HL-60/S4 treated with retinoic acid at 250 ng/mL for 4 days and 3 days (cell line): Measurements from ENCODE around the gene DZIP1.
"Not testable (repeated sequence)": the region's sequence is repeated elsewhere in the genome, so short reads cannot be mapped to it uniquely, and the experiment has no call there.

ENCODE experiments used
- in situ Hi-C: fragments of 300-500 bp; cut with MboI; formaldehyde crosslinking; loops from 2 replicates; pipeline ENCODE4 v1.7.0; 2022; ENCODE audit warnings: low sequenced_read_pairs

Gene DZIP1

GRCh38 chr13:95644601-95645052 lies at the start of gene DZIP1:
TSS of gene DZIP1 (minus strand) at chr13:95644706. CDS start at chr13:95642029, 2,677 bp downstream.
- in situ Hi-C loops, result no loop called here

GRCh38 chr13:95690986-95691385 lies 46.5 kb upstream of the DZIP1 start:
- in situ Hi-C loops, result not testable (repeated sequence)

DNA sequence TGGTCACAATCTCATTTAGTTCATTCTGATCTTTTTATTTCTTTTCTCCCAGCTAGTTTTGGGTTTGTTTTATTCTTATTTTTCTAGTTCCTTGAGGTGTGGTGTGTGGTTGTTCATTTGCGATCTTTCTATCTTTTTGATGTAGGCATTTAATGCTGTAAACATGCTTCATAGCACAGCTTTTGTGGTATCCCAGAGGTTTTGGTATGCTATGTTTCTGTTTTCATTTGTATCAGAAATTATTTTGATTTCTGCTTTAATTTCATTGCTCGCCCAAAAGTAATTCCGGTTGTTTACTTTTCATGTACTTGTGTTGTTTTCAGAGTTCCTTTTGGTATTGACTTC lies 45.0 kb upstream of the DZIP1 start:
- in situ Hi-C loops, result no loop called here

DNA sequence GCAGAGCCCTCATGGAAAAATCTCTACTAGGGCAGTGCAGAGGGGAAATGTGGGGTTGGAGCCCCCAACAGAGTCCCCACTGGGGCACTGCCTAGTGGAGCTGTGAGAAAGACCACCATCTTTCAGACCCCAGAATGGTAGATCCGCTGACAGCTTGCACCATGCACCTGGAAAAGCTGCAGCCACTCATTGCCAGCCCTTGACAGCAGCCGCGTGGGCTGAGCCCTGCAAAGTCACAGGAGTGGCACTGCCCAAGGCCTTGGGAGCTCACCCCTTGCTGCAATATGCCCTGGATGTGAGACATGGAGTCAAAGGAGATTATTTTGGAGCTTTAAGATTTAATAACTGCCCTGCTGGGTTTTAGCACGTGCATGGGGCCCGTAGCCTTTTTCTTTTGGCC lies 40.5 kb upstream of the DZIP1 start:
- in situ Hi-C loops, result not testable (repeated sequence)

GRCh38 chr13:95684418-95684817 lies 39.9 kb upstream of the DZIP1 start:
- in situ Hi-C loops, result no loop called here

GRCh38 chr13:95679722-95680121 lies 35.2 kb upstream of the DZIP1 start:
- in situ Hi-C loops, result no loop called here

- in situ Hi-C loops, result no loop called here
Observed at GRCh38 chr13:95678967-95679366, 34.5 kb upstream of the DZIP1 start.

DNA sequence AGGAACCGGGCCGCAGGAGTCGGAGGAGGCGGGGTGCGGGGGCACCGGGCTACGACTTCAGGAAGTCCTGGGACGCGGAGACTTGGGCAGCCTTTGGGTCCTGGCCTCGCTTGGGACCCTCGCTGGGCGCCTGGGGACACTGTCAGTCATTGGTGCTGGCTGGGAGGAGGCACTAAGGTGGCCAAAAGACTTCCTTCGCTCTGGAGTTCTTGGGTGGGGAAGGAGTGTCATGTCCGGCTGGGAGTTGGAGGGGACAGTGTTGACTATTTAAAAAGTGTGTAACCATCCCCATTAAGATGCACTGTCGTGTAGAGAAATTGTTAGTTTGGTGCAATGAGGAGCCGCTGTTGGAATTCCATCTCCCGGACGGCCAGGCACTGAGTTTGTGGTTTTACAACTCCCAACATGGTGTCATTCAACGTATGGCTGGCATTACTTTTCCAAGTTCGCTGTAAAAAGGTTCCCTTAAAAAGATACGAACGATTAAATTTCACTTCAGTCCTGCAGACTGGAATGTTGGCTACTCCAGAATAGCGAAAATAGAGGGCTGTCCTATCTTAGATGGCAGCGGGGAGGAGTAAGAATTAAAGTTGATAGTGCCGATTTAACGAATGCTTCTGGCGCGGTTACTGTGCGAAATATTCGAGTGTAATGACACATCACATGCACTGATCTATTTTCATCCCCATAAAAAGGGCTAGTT lies 33.2 kb upstream of the DZIP1 start:
- in situ Hi-C loops, result no loop called here

DNA sequence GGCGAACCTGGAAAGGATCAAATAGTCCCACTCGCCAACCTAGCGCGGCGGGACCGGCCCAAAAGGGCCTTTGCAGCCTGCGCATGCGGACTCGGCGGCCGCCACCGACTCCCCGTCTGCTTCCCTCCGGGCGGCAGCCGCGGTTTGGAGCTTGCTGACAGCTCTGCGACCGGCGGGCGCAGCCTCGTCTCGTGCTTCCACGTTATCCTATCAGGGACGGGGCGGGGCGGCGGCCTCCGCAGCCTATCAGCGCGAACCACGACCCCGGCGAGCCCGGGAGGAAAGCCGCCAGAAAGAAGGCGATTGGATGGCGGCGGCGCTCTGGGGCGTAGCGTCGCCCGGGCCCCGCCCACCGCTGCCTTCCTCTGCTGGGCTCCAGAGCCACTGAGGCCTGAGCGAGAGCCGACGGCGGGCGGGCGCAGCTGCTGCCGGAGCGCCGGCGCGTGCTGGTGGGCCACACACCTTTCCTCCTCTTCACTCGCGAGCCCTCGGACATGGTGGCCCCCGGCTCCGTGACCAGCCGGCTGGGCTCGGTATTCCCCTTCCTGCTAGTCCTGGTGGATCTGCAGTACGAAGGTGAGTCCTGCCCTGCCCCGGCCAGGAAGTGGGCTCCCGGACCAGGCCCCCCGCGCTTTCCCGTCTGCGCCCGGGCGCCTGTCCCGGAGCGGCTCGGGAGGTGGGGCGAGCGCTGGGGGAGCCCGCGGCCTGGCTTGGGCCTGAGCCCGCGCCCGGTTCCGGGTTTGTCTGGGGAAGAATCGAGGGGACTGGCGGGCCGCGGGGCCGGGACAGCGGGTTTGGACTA lies 32.5 kb upstream of the DZIP1 start, which contains the start of gene DNAJC3:
Gene DNAJC3 (plus strand): TSS at position 378 of the 802 bp plus-strand sequence. CDS start 117 bp downstream, at position 495.
- in situ Hi-C loops, result no loop called here

DNA sequence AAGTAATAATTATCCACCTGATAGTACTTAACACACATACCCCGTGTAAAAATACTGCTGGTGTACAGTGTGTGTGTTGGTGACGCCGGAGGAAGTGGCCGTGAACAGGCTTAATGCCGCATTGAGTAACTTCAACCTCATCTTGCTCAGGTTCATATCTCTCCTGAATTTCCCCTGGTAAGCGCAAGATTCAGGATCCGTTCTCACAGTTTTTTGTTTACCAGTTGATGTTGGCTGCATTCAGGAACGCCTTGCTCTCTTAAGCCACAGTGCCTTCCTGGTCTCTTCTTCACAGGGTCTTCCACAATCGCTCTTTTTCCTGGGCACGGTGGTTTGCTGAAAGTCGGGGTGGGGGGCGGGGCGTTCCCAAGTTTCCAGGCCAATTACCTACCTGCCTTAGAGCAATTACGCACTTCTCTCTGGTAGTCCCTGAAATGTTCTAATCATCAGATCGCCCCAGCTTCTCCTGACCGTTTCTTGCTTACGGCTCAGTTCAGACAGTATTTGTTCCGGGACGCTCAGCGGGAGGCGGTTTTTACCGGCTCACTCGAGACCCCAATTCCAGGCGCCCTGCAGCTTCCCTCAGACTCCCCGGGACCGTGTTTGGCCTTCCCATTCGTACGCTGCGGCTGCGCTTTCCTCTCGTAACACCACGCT lies 31.7 kb upstream of the DZIP1 start:
- in situ Hi-C loops, result no loop called here

GRCh38 chr13:95671597-95671996 lies 27.1 kb upstream of the DZIP1 start:
- in situ Hi-C loops, result no loop called here

- in situ Hi-C loops, result not testable (repeated sequence)
Observed at GRCh38 chr13:95667235-95667634, 22.7 kb upstream of the DZIP1 start.

- in situ Hi-C loops, result no loop called here
Observed at GRCh38 chr13:95660981-95661581, 16.6 kb upstream of the DZIP1 start.

GRCh38 chr13:95659500-95659899 lies 15.0 kb upstream of the DZIP1 start:
- in situ Hi-C loops, result no loop called here

GRCh38 chr13:95656386-95657015 lies 12.0 kb upstream of the DZIP1 start:
- in situ Hi-C loops, result no loop called here

DNA sequence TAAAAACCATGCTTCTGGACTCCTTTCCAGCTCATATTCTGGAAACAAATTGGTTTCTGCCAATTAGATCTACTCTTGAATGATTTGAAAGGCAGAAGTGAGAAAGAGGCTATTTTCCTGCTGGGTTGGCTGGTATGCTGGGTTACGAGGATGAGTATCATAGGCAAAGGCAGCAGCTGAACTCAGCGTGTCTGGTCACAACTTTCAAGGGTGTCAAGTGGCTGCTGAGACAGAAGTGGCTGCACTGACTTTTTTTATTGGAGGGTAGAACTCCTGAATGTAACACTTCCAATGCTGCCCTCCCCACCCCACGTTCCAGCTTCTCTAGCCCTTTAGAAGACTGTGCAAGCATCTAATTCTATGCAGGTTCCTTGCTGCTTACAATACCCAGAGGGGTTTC lies 8.3 kb upstream of the DZIP1 start:
- in situ Hi-C loops, result no loop called here

GRCh38 chr13:95652244-95652764 lies 7.8 kb upstream of the DZIP1 start:
- in situ Hi-C loops, result no loop called here

DNA sequence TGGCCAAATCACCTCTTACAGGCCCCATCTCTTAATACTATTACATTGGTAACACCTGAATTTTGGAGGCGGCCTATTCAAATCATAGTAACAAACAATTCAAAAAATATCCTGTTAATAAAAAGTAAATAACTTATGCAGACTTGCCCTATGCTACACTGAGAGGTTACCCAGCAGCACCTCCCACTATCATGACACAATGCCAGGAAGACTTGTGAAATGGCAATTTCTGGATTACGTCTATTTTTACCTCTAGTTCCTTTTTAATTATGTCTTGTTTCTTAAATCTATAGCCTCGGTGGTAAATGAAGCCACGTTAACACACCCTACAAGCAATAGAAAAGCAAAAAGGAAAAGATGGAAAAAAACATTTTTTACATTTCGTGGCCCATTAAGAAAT lies 6.2 kb upstream of the DZIP1 start:
- in situ Hi-C loops, result no loop called here

DNA sequence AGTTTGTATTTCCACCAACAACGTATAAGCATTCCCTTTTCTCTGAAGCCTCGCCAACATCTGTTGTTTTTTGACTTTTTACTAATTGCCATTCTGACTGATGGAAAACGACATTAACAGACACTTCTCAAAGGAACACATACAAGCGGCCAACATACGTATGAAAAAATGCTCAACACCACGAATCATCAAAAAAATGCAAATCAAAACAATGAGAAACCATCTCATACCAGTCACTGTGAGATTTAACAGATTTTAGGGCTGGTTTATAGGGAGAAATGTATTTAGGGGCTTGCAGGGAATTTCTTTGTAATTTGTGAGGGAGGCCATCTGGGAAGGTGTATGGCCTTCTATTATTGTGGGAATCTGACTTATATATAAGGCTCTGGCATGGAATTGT lies 2.8 kb upstream of the DZIP1 start:
- in situ Hi-C loops, result no loop called here

DNA sequence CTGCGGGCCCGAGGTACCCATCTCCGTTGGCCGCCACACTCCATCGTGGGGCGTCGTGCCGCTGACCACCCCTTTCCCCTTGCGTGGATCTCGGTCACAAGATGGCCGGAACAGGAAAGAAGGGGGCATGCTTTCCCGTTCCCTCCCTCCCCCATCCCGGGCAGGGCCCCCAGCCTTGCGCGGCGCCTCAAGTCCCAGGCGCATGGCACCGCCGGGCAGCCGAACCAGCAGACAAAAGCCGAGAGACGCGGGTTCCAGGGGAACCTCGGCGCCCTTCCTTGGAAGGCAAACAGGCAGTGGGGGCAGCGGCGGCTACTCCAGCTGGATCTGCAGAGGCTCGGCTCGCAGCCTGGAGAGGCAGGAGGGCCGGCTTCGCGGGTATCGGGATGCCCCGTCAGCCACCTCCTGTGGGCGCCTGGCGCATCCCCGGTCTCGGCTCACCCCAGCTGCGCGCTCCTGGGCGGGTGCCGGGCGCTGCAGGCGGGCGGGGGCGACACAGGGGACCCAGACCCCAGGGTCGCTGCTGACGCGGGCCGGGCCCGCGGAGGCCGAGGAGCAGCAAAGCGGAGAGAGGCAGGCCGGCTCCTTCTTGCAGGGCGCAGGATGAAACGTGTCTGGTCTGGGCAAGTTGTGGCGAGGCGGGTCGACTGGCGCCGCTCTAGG lies 439 bp downstream of the DZIP1 start:
- in situ Hi-C loops, result no loop called here
